ENCODE data around the gene DOCK6.

The DOCK6 gene

GRCh38 chr19:11200015-11200574 lies 62.2 kb downstream of the DOCK6 start:
- TF ChIP-seq CTCF (IDR thresholded peaks at IDR 0.05) = no peak
- no peak for TF ChIP-seq ZFX (IDR thresholded peaks at IDR 0.05; ENCODE audit: borderline replicate concordance)
- peak overlapping the region; percentile 95 for H3K27ac ChIP-seq

- peak overlapping the region; percentile 95 for H3K27ac ChIP-seq
Measured at GRCh38 chr19:11199517-11199916, 62.8 kb downstream of the DOCK6 start.

GRCh38 chr19:11198769-11199424 lies 63.4 kb downstream of the DOCK6 start:
- no peak for TF ChIP-seq ZFX (IDR thresholded peaks at IDR 0.05; ENCODE audit: borderline replicate concordance)
- TF ChIP-seq CTCF (IDR thresholded peaks at IDR 0.05) = no peak
- peak overlapping the region; percentile 95 for H3K27ac ChIP-seq

More at GRCh38 chr19:11199517-11199916, 62.8 kb downstream of the DOCK6 start:
- TF ChIP-seq CTCF (IDR thresholded peaks at IDR 0.05) (no peak), ZFX (IDR thresholded peaks at IDR 0.05; ENCODE audit: borderline replicate concordance) (no peak)

- TF ChIP-seq CTCF (IDR thresholded peaks at IDR 0.05) = no peak
- no peak for TF ChIP-seq ZFX (IDR thresholded peaks at IDR 0.05; ENCODE audit: borderline replicate concordance)
- H3K27ac ChIP-seq = peak overlapping the region; percentile 95
Measured at GRCh38 chr19:11198175-11198534, 64.2 kb downstream of the DOCK6 start.

GRCh38 chr19:11197291-11198174 lies 64.8 kb downstream of the DOCK6 start, which contains the start of gene KANK2:
TSS of gene KANK2 (minus strand) at chr19:11197545. CDS start at chr19:11194511, 3,034 bp downstream.
- H3K27ac ChIP-seq = peak within 1 kb of the TSS; percentile 95

More at GRCh38 chr19:11197291-11198174, 64.8 kb downstream of the DOCK6 start, which contains the start of gene KANK2:
- TF ChIP-seq ZFX (IDR thresholded peaks at IDR 0.05; ENCODE audit: borderline replicate concordance) (no peak), CTCF (IDR thresholded peaks at IDR 0.05) (0 out of 2 replicates have a peak, but pooled peaks have one; percentile 26)

Data from 22Rv1 (cell line).